Superior temporal gyrus (tissue), 1 donor: ENCODE results near the gene SIAE.
"Not testable (repeated sequence)": the region's sequence is repeated elsewhere in the genome, so short reads cannot be mapped to it uniquely, and the experiment has no call there.

Experiments used
- DNase-seq: peaks from one replicate; pipeline ENCODE4 v3.0.0-alpha.2; 2016; ENCODE audit errors: extremely low spot score

SIAE gene

GRCh38 chr11:124623861-124624525 lies 49.5 kb downstream of the SIAE start:
- DNase-seq: peak; percentile 19

GRCh38 chr11:124622531-124623451 lies 50.7 kb downstream of the SIAE start, which contains the start of gene TBRG1:
TBRG1 (plus strand) TSS chr11:124622864; CDS start chr11:124623084, 220 bp downstream.
- peak; percentile 94 for DNase-seq

- DNase-seq: no peak
Observed at GRCh38 chr11:124618863-124619262, 54.7 kb downstream of the SIAE start.

DNA sequence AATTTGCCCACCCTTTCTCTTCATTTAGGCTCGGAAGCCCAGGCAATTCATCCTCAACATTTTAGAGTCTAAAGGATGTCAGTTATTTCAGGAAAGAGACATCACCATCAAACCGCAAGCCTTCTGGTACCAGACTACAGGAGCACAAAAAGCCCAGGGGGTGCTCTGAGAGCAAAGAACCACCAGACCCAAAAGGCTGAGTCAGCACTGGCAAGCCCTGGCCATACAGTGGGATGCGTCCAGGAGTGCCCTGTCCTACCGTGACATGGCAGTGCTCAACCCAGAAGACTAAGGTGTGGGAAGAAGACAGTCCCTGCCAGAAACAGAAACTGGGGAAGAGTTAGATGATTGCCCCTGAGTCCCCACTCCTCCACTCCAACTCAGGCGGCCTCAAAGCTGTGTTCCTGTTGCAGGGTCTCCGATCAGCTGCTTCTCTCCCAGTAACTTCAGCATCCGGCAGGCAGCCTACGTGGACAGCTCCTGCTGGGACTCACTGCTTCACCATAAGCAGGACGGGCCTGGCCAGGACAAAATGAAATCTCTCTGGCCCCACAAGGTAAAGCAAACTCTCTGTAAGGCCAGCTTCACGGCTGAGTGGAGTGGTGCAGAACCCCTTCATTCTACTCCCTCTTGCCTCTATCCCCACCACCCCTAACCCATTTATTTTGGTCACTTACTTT lies 60.8 kb downstream of the SIAE start:
- DNase-seq: no peak

- no peak for DNase-seq
Observed at GRCh38 chr11:124612045-124612444, 61.5 kb downstream of the SIAE start.

DNA sequence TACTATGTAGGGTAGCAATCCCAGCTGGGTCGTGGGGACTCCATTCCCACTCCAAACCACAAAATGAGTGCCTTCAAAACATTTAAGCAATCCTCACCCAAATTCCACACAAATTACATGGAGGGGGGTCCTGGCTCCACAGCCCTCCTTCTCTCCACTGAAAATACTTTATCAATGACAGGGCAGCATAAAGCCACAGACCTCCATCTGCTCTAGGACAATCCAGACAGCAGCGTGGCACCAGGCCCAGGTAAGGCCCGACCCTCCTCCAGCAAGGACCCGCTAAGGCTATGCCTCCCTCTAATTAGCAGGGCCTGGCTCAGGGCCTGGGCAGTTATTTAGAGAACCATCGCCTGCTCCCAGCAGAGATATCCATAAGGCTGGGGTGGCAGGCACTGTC lies 62.5 kb downstream of the SIAE start, which contains the start of gene PANX3:
PANX3 (plus strand) TSS at position 365 of the 400 bp plus-strand sequence. CDS start 129 bp downstream, outside the sequence.
- DNase-seq: no peak

DNA sequence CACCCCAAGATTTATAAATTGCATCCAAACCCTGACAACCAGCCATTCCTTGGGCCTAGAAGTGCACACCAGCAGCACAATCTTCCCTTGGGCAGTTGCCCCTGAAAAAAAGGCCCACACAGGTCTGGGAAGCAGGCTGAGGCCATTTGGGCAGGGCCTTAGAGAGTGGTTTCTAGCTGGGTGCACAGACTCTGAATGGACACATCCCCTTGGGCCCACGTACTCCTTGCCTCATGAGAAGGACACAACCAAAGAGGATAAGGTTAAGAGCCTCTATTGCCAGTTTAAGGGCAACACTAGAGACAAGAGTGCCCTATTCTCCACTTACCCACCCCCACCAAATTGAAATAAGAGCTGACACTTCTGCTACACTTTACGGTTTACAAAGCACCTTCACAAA lies 63.2 kb downstream of the SIAE start:
- no peak for DNase-seq

DNA sequence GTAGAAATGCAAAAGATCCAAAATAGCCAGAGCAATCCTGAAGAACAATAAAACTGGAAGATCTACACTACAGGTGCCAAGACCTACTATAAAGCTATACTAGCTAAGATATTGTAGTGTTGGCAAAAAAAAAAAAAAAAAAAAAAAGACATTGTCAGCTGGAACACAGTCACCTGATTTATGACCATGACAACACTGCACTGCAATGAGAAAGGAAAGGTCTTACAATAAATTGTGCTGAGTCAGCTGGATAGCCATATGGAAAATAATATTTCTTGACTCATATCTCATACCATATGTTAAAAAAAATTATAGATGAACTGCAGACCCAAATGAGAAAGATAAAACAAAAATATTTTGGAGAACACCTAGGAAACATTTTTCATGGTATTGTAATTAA lies 65.4 kb downstream of the SIAE start:
- DNase-seq: no peak

- no peak for DNase-seq
Observed at GRCh38 chr11:124605719-124606118, 67.8 kb downstream of the SIAE start.

GRCh38 chr11:124602723-124603122 lies 70.8 kb downstream of the SIAE start:
- not testable (repeated sequence) for DNase-seq

- no peak for DNase-seq
Observed at GRCh38 chr11:124602193-124602592, 71.3 kb downstream of the SIAE start.

DNA sequence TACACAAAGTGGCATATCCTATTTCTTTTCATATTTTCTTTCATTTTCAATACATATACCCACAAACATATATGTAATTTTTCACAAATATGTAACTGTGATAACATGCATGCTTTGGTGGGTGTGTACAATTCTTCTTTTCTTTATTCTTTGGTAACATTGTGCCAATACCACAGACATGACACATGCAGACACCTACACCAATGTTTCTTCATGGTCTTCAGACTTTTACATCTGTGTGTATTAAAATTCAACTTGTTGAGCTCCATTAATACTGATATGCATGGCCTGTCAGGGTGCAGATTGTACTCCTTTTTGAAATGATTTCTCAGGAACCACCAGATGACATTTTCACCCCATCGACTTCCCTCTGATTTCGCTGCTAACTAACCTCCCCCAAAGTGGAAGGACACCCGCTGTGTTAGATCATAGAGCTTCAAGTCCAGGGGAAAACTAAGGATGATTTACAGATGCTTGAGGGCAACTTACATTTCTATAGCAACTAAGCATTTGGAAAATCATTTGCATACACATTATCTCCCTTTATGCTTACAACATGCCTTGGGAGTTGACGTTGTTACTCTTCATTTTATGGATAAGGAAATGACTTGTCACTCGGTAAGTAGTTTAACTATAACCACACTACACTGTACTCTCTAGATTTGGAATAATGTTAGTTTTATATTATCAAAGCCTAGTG lies 72.8 kb downstream of the SIAE start:
- no peak for DNase-seq

DNA sequence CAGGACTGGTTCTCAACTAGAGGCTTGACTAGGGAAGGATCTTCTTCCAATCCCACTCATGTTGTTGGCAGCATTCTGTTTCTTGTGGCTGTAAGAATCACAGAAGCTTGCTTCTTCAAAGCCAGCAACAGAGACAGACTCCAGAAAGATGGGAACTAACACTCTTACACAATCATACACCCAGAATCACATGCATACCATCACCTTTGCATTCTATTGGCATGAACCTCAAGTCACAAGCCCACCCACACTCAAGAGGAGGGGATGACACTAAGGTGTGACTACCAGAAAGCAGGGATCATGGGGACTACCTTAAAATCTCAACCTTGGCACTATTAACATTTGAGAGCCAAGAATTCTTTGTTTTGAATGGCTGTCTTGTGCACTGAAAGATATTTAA lies 75.9 kb downstream of the SIAE start:
- DNase-seq: no peak

- no peak for DNase-seq
Observed at GRCh38 chr11:124595302-124595701, 78.2 kb downstream of the SIAE start.

- DNase-seq: no peak
Observed at GRCh38 chr11:124592627-124593026, 80.9 kb downstream of the SIAE start.

- DNase-seq: no peak
Observed at GRCh38 chr11:124591430-124591829, 82.1 kb downstream of the SIAE start.

- DNase-seq: peak; percentile 85
Observed at GRCh38 chr11:124586238-124586860, 87.2 kb downstream of the SIAE start.

DNA sequence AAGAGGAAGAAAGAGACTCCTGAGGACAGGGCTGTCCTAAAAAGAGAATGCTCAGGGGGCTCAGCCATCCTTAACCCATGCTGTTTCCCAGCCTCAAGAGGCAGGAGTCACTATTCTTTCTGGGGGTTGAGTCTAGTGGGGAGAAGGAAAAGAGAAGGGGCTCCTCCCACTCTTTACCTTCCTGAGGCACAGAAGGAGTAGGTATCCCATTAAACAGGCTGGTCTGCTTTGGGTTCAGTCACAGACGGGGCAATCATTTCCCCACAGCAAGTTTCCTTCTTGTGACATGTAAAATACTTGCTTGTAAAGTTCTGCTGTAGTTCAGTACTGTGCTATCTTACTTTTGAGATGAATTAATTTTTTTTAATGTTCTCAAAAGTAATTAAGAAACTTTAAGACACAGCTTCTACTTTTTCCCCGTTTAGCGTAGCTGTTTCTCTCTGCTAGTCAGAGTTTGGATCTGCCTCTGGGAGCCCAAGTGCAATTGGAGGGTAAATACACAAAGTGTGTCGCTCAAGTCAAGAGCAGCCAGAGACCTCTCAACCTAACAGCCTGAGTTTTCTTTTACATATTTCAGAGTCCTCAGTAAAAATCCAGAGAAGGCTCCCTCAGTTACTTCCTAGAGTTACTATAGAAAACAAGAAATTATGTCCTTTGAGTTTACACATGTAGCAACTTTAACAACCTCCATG lies 88.7 kb downstream of the SIAE start:
- DNase-seq: no peak

GRCh38 chr11:124583781-124584180 lies 89.8 kb downstream of the SIAE start:
- DNase-seq: no peak
